Transverse colon (tissue), 4 donors: ENCODE data around the gene P3H2. TPM values are rescaled to one million over a fixed set of nuclear protein-coding genes. Genes with fewer than 3 reads are reported as not detected.
A peak's percentile ranks its signal among the peaks of the same experiment; 100 is the strongest.

Experiments used
- DNase-seq: peaks from one replicate; pipeline ENCODE4 v3.0.0-alpha.2; 2019
- H3K27ac ChIP-seq, 4 donors: fragments of 200-600 bp; sonication (generic); 2 replicates each; pipeline ENCODE4 v1.5.1; 2016 to 2018; ENCODE audit warnings: inconsistent platforms in 4 of 4
- H3K27me3 ChIP-seq: fragments of 200-600 bp; sonication (generic); 2 replicates; pipeline ENCODE4 v1.5.1; 2017; ENCODE audit warnings: inconsistent platforms
- H3K36me3 ChIP-seq, 4 donors: fragments of 200-600 bp; sonication (generic); 2 replicates each; pipeline ENCODE4 v1.5.1; 2017 to 2019; ENCODE audit warnings: inconsistent platforms in 4 of 4
- H3K4me1 ChIP-seq, 4 donors: fragments of 200-600 bp; sonication (generic); 2 replicates each; pipeline ENCODE4 v1.5.1; 2017 to 2020; ENCODE audit warnings: inconsistent platforms in 4 of 4
- H3K4me3 ChIP-seq, 4 donors: fragments of 200-600 bp; sonication (generic); 1 replicate in 1 of 4; 2 replicates in 3 of 4; pipeline versions ENCODE4 v1.5.1 to v1.6.1; 2017 to 2019; ENCODE audit warnings: inconsistent platforms in 4 of 4
- H3K9me3 ChIP-seq, 2 donors: fragments of 200-600 bp; sonication (generic); 2 replicates each; pipeline ENCODE4 v1.5.1; 2017 to 2019; ENCODE audit warnings: inconsistent platforms in 2 of 2
- CTCF ChIP-seq, 5 experiments: fragments of 200-600 bp in 3 of 5; fragments of 450-650 bp in 2 of 5; sonication (generic) in 3 of 5; IDR thresholded peaks; 1 replicate in 2 of 5; 2 replicates in 3 of 5; pipeline ENCODE4 v1.5.1; 2016 to 2017; ENCODE audit warnings: antibody characterized with exemption in 5 of 5, inconsistent platforms in 3 of 5, mild to moderate bottlenecking in 2 of 5, moderate library complexity in 1 of 5
- EP300 ChIP-seq: sonication (generic); formaldehyde crosslinking; IDR thresholded peaks from one replicate; pipeline ENCODE4 v1.6.1; 2017; ENCODE audit warnings: antibody characterized with exemption, low read depth
- POLR2A ChIP-seq: fragments of 450-650 bp; IDR thresholded peaks from one replicate; pipeline ENCODE4 v1.6.1; 2016; ENCODE audit warnings: antibody characterized with exemption, mild to moderate bottlenecking, moderate library complexity
- POLR2AphosphoS5 ChIP-seq, 3 donors: sonication (generic); formaldehyde crosslinking; IDR thresholded peaks; one replicate each; pipeline ENCODE4 v1.6.1; 2016; ENCODE audit warnings: antibody characterized with exemption in 3 of 3
- WGBS, 2 donors: methylation state at CpG; one replicate each; pipeline ENCODE4 v1.1.5; 2018; ENCODE audit warnings: low coverage in 1 of 2; 5-methylcytosine and 5-hydroxymethylcytosine counted together
- in situ Hi-C, 4 donors: fragments of 200-750 bp; cut with MboI; loops; one replicate each; pipeline versions ENCODE4 v1.15.0 to v1.15.1; 2017; ENCODE audit warnings: low sequenced_read_pairs in 3 of 4, low pct_ligation_motif_present in 1 of 4, low pct_unique_long_range_greater_than_20kb in 1 of 4
- intact Hi-C: fragments of 100-400 bp; cut with DNase I; formaldehyde crosslinking; loops from one replicate; pipeline ENCODE4 v1.15.1; 2023; ENCODE audit warnings: low total_unique reads
- total RNA-seq, 4 donors: library from RNA; depleted of rRNA; stranded (reverse); fragments of >200 nt; gene quantifications; one replicate each; pipeline ENCODE4 v1.1.0, GENCODE V29; 2016

The P3H2 gene
- total RNA-seq, 4 donors from 2014 or later = 26.6 to 153 (median 54.3) TPM

DNA sequence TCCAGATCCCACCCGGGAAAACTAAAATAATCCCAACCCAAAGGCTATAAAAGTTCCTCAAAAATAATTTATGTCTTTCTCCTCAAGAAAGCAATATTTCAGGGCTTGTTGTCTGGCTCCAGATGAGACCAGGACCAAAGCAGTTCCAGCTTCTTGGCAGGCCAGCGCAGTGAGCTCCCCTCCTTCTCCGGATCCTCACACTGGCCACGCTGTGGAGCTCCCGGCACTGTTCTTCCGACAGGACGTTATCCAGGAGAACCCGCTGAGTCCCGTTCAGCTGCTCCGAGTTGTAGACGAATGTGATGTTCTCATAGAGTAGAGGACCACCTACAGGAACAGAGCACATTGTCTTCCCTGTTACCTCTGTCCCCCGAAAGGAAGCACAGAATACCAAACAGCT lies 146.3 kb downstream of the P3H2 start:
- Histone ChIP-seq H3K27ac (no peak overlapping the region), H3K4me1 (no peaks in the 10 kb centered on the region), H3K27me3 (no peaks in the 10 kb centered on the region), H3K36me3 (peaks cover 0 to 4% (median 0%) of the 10 kb centered on the region in 4 donors), H3K4me3 (no peak overlapping the region), H3K9me3 (no peaks in the 10 kb centered on the region)
- in situ Hi-C loops = loop anchor here in 1 of 4 donors (5.0 to 25.0 kb wide), 2 partner anchors 223 to 463 kb away; partner anchors contain the start of gene TMEM207
- no peak for DNase-seq
- 79 to 81% methylated on average over 3 to 12 of the region's 12 CpGs for WGBS, 2 donors
- TF ChIP-seq CTCF (IDR thresholded peaks at IDR 0.05) = no peak
- TF ChIP-seq POLR2A = no peak
- TF ChIP-seq EP300 = no peak
- no peak for TF ChIP-seq POLR2AphosphoS5 (IDR thresholded peaks at IDR 0.05)
- intact Hi-C loops = no loop called here

- WGBS, 2 donors = 24 to 29% methylated on average over 5 of the region's 5 CpGs
- no peak overlapping the region for H3K27ac ChIP-seq
- DNase-seq = no peak
- H3K4me3 ChIP-seq = no peak overlapping the region
- no peaks in the 10 kb centered on the region for H3K9me3 ChIP-seq
- H3K27me3 ChIP-seq = no peaks in the 10 kb centered on the region
- no peaks in the 10 kb centered on the region for H3K4me1 ChIP-seq
- H3K36me3 ChIP-seq = peaks cover 0 to 4% (median 0%) of the 10 kb centered on the region in 4 donors
- intact Hi-C loops = no loop called here
- TF ChIP-seq POLR2A = no peak
- no peak for TF ChIP-seq EP300
- TF ChIP-seq POLR2AphosphoS5 (IDR thresholded peaks at IDR 0.05) = no peak
- TF ChIP-seq CTCF (IDR thresholded peaks at IDR 0.05) = peak; percentile 79 to 89 (median 86)
- in situ Hi-C loops = loop anchor here (5.0 to 25.0 kb wide), 6 partner anchors 227 to 470 kb away; partner anchors contain the start of genes CLDN1 (in 3 of the 4) and TMEM207 (in 1 of the 4)
Measured at GRCh38 chr3:189967254-189967865, 153.3 kb downstream of the P3H2 start.

DNA sequence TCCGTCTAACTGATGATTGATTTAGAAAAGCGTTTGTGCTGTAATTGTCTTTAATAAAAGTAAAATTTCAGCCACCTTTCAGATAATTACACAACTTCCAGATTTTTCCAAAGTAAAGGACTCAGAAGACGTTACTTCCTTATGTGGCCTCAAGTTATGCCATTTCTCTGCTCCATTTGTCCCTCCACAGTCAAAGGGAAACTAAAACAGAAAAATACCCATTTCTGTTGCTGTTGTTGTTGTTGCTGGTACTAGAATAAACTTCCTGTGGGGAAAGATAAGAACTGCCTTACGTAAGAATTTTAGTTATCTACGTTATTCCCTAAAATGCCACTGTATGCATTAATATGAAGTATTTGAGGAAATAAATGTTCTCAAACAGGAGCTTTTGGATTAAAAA lies 153.9 kb downstream of the P3H2 start:
- Histone ChIP-seq H3K27ac (no peak overlapping the region), H3K9me3 (no peaks in the 10 kb centered on the region), H3K4me3 (no peak overlapping the region), H3K27me3 (no peaks in the 10 kb centered on the region), H3K36me3 (peaks cover 0 to 4% (median 0%) of the 10 kb centered on the region in 4 donors), H3K4me1 (peaks cover 0 to under 1% (median 0%) of the 10 kb centered on the region in 4 donors)
- 41 to 49% methylated on average over 5 of the region's 5 CpGs for WGBS, 2 donors
- TF ChIP-seq CTCF (IDR thresholded peaks at IDR 0.05) (no peak), POLR2AphosphoS5 (IDR thresholded peaks at IDR 0.05) (no peak), POLR2A (no peak), EP300 (no peak)
- intact Hi-C loops = no loop called here
- in situ Hi-C loops = loop anchor here (5.0 to 25.0 kb wide), 6 partner anchors 228 to 470 kb away; partner anchors contain the start of genes CLDN1 (in 3 of the 4) and TMEM207 (in 1 of the 4)
- DNase-seq = no peak

DNA sequence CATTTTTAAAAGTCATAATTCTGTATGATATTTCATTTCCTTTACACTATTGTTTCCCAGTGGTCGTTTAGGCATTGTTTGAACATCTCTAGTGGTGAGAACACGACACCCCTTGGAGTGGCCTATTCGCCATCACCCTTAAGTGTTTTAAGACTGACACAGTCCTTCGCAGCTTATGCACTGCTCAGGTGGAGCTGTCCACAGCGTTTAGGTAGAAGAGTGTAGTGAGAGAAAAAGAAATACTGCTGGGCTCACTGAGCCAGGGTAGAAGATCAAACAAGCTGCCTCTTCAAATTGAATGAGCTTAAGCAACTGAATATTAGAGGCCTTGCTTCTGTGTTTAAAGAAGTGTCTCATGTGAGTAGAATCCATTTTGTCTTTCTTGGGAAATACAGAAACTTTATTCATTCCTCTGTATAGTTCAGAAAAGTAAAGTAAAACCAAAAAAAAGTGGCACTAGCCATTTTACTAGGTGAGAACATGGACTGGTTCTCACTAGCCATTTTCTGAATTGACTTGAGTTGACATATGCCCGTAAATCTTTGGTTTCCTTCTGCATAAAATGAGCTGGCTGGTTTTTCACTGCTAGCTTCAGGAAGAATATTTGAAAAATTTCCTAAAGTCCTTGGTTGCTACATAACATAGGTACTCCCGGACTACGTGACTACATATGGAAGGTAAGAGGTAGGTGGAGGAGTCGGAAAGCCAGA lies 155.9 kb downstream of the P3H2 start:
- no peak for TF ChIP-seq POLR2A
- TF ChIP-seq CTCF (IDR thresholded peaks at IDR 0.05) = no peak
- TF ChIP-seq EP300 = no peak
- TF ChIP-seq POLR2AphosphoS5 (IDR thresholded peaks at IDR 0.05) = no peak
- H3K9me3 ChIP-seq = no peaks in the 10 kb centered on the region

More for the DNA sequence above, 155.9 kb downstream of the P3H2 start:
- no peak overlapping the region for H3K27ac ChIP-seq
- WGBS, 2 donors = 77 to 86% methylated on average over 7 to 9 of the region's 9 CpGs
- no peak for DNase-seq
- in situ Hi-C loops (loop anchor here (5.0 to 25.0 kb wide), 6 partner anchors 230 to 473 kb away; partner anchors contain the start of genes CLDN1 (in 3 of the 4) and TMEM207 (in 1 of the 4)), intact Hi-C loops (loop anchor here (5.0 kb wide), 3 partner anchors 158 to 358 kb away; partner anchors contain the start of genes CLDN1 and P3H2)
- H3K4me1 ChIP-seq = peaks cover 0 to 6% (median 0%) of the 10 kb centered on the region in 4 donors
- no peak overlapping the region for H3K4me3 ChIP-seq
- H3K27me3 ChIP-seq = no peaks in the 10 kb centered on the region
- H3K36me3 ChIP-seq = no peaks in the 10 kb centered on the region
